Body of pancreas (tissue), 4 donors: ENCODE results near the gene KIAA0040.

Experiments
- POLR2A ChIP-seq, 3 donors: fragments of 450-650 bp; IDR thresholded peaks; one replicate each; pipeline ENCODE4 v1.6.1; 2016; ENCODE audit warnings: antibody characterized with exemption in 3 of 3, mild to moderate bottlenecking in 2 of 3
- TF ChIP-seq, protein P1 (sequence below), 7 experiments: fragments of 450-650 bp in 4 of 7; fragments of 200-600 bp in 3 of 7; sonication (generic) in 3 of 7; IDR thresholded peaks; one replicate each; pipeline ENCODE4 v1.5.1; 2016 to 2019; ENCODE audit warnings: antibody characterized with exemption in 7 of 7

GRCh38 chr1:175217721-175218531 is 25.4 kb upstream of the KIAA0040 start:
- TF ChIP-seq, protein P1, sequence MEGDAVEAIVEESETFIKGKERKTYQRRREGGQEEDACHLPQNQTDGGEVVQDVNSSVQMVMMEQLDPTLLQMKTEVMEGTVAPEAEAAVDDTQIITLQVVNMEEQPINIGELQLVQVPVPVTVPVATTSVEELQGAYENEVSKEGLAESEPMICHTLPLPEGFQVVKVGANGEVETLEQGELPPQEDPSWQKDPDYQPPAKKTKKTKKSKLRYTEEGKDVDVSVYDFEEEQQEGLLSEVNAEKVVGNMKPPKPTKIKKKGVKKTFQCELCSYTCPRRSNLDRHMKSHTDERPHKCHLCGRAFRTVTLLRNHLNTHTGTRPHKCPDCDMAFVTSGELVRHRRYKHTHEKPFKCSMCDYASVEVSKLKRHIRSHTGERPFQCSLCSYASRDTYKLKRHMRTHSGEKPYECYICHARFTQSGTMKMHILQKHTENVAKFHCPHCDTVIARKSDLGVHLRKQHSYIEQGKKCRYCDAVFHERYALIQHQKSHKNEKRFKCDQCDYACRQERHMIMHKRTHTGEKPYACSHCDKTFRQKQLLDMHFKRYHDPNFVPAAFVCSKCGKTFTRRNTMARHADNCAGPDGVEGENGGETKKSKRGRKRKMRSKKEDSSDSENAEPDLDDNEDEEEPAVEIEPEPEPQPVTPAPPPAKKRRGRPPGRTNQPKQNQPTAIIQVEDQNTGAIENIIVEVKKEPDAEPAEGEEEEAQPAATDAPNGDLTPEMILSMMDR (IDR thresholded peaks at IDR 0.05): no peak
- TF ChIP-seq POLR2A (IDR thresholded peaks at IDR 0.05): no peak
